ENCODE measurements around the gene SDK1. TPM values are rescaled to one million over a fixed set of nuclear protein-coding genes. Genes with fewer than 3 reads are reported as not detected.

Gene SDK1
- total and polyA plus RNA-seq, 2 experiments from 2014 or later: 2.1 to 10.0 TPM

GRCh38 chr7:4017785-4018184 lies 716.7 kb downstream of the SDK1 start:
- Mint-ChIP-seq H3K4me1 (peaks cover 11% of the 10 kb centered on the region), H3K27ac (no peak overlapping the region), H3K9me3 (peaks cover 31% of the 10 kb centered on the region), H3K27me3 (ENCODE audit: insufficient read depth, low read depth, poor library complexity) (peaks cover 8% of the 10 kb centered on the region), H3K4me3 (no peak overlapping the region), H3K36me3 (ENCODE audit: low read depth) (peaks cover 53% of the 10 kb centered on the region)
- TF ChIP-seq STAT1 (IDR thresholded peaks at IDR 0.05; ENCODE audit: unreplicated experiment) (no peak), EZH2 (IDR thresholded peaks at IDR 0.05; ENCODE audit: low read depth, unreplicated experiment) (no peak), ZNF331 (CRISPR knock-in tag; IDR thresholded peaks at IDR 0.05; ENCODE audit: low read depth) (no peak), EZH2phosphoT487 (IDR thresholded peaks at IDR 0.05; ENCODE audit: unreplicated experiment) (no peak), NANOG (IDR thresholded peaks at IDR 0.05; ENCODE audit: borderline replicate concordance) (no peak), JUNB (IDR thresholded peaks at IDR 0.05; ENCODE audit: unreplicated experiment) (no peak), POLR2AphosphoS5 (IDR thresholded peaks at IDR 0.05; ENCODE audit: low read depth) (no peak), ZNF114 (CRISPR knock-in tag; IDR thresholded peaks at IDR 0.05) (no peak), CTCF (conservative IDR thresholded peaks at IDR 0.05; ENCODE audit: low read depth in 2 of 2) (no peak)
- TF ChIP-seq, protein P1, sequence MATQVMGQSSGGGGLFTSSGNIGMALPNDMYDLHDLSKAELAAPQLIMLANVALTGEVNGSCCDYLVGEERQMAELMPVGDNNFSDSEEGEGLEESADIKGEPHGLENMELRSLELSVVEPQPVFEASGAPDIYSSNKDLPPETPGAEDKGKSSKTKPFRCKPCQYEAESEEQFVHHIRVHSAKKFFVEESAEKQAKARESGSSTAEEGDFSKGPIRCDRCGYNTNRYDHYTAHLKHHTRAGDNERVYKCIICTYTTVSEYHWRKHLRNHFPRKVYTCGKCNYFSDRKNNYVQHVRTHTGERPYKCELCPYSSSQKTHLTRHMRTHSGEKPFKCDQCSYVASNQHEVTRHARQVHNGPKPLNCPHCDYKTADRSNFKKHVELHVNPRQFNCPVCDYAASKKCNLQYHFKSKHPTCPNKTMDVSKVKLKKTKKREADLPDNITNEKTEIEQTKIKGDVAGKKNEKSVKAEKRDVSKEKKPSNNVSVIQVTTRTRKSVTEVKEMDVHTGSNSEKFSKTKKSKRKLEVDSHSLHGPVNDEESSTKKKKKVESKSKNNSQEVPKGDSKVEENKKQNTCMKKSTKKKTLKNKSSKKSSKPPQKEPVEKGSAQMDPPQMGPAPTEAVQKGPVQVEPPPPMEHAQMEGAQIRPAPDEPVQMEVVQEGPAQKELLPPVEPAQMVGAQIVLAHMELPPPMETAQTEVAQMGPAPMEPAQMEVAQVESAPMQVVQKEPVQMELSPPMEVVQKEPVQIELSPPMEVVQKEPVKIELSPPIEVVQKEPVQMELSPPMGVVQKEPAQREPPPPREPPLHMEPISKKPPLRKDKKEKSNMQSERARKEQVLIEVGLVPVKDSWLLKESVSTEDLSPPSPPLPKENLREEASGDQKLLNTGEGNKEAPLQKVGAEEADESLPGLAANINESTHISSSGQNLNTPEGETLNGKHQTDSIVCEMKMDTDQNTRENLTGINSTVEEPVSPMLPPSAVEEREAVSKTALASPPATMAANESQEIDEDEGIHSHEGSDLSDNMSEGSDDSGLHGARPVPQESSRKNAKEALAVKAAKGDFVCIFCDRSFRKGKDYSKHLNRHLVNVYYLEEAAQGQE (IDR thresholded peaks at IDR 0.05; ENCODE audit: unreplicated experiment): no peak
- TF ChIP-seq, protein P2, sequence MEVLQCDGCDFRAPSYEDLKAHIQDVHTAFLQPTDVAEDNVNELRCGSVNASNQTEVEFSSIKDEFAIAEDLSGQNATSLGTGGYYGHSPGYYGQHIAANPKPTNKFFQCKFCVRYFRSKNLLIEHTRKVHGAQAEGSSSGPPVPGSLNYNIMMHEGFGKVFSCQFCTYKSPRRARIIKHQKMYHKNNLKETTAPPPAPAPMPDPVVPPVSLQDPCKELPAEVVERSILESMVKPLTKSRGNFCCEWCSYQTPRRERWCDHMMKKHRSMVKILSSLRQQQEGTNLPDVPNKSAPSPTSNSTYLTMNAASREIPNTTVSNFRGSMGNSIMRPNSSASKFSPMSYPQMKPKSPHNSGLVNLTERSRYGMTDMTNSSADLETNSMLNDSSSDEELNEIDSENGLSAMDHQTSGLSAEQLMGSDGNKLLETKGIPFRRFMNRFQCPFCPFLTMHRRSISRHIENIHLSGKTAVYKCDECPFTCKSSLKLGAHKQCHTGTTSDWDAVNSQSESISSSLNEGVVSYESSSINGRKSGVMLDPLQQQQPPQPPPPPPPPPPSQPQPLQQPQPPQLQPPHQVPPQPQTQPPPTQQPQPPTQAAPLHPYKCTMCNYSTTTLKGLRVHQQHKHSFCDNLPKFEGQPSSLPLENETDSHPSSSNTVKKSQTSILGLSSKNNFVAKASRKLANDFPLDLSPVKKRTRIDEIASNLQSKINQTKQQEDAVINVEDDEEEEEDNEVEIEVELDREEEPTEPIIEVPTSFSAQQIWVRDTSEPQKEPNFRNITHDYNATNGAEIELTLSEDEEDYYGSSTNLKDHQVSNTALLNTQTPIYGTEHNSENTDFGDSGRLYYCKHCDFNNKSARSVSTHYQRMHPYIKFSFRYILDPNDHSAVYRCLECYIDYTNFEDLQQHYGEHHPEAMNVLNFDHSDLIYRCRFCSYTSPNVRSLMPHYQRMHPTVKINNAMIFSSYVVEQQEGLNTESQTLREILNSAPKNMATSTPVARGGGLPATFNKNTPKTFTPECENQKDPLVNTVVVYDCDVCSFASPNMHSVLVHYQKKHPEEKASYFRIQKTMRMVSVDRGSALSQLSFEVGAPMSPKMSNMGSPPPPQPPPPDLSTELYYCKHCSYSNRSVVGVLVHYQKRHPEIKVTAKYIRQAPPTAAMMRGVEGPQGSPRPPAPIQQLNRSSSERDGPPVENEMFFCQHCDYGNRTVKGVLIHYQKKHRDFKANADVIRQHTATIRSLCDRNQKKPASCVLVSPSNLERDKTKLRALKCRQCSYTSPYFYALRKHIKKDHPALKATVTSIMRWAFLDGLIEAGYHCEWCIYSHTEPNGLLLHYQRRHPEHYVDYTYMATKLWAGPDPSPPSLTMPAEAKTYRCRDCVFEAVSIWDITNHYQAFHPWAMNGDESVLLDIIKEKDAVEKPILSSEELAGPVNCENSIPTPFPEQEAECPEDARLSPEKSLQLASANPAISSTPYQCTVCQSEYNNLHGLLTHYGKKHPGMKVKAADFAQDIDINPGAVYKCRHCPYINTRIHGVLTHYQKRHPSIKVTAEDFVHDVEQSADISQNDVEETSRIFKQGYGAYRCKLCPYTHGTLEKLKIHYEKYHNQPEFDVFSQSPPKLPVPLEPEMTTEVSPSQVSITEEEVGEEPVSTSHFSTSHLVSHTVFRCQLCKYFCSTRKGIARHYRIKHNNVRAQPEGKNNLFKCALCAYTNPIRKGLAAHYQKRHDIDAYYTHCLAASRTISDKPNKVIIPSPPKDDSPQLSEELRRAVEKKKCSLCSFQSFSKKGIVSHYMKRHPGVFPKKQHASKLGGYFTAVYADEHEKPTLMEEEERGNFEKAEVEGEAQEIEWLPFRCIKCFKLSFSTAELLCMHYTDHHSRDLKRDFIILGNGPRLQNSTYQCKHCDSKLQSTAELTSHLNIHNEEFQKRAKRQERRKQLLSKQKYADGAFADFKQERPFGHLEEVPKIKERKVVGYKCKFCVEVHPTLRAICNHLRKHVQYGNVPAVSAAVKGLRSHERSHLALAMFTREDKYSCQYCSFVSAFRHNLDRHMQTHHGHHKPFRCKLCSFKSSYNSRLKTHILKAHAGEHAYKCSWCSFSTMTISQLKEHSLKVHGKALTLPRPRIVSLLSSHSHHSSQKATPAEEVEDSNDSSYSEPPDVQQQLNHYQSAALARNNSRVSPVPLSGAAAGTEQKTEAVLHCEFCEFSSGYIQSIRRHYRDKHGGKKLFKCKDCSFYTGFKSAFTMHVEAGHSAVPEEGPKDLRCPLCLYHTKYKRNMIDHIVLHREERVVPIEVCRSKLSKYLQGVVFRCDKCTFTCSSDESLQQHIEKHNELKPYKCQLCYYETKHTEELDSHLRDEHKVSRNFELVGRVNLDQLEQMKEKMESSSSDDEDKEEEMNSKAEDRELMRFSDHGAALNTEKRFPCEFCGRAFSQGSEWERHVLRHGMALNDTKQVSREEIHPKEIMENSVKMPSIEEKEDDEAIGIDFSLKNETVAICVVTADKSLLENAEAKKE (CRISPR knock-in tag; IDR thresholded peaks at IDR 0.05): no peak
- TF ChIP-seq, protein P3, sequence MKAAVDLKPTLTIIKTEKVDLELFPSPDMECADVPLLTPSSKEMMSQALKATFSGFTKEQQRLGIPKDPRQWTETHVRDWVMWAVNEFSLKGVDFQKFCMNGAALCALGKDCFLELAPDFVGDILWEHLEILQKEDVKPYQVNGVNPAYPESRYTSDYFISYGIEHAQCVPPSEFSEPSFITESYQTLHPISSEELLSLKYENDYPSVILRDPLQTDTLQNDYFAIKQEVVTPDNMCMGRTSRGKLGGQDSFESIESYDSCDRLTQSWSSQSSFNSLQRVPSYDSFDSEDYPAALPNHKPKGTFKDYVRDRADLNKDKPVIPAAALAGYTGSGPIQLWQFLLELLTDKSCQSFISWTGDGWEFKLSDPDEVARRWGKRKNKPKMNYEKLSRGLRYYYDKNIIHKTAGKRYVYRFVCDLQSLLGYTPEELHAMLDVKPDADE (IDR thresholded peaks at IDR 0.05): no peak
- Histone ChIP-seq H3K4me2 (no peak overlapping the region), H3K27ac (ENCODE audit: low read depth) (no peak overlapping the region), H3K79me2 (replicated peaks; ENCODE audit: insufficient read depth) (no peaks in the 10 kb centered on the region), H3K27me3 (ENCODE audit: insufficient read depth) (no peaks in the 10 kb centered on the region), H4K20me1 (replicated peaks; ENCODE audit: insufficient read depth) (no peaks in the 10 kb centered on the region), H2AFZ (no peak overlapping the region), H3K36me3 (ENCODE audit: insufficient read depth) (no peaks in the 10 kb centered on the region), H3K9me2 (ENCODE audit: insufficient read depth) (no peaks in the 10 kb centered on the region), H3K4me1 (ENCODE audit: insufficient read depth) (peaks cover 10% of the 10 kb centered on the region), H3F3A (replicated peaks; ENCODE audit: low read depth) (no peaks in the 10 kb centered on the region), H3K4me3 (no peak overlapping the region)
- no peak for DNase-seq (ENCODE audit: low spot score)
- no peak for ATAC-seq

All from GM23338 (cell line).